HepG2 (cell line): Measurements from ENCODE around the gene AKR1C2. TPM values are rescaled to one million over a fixed set of nuclear protein-coding genes. Genes with fewer than 3 reads are reported as not detected.

Experiments used
- BHLHE40 ChIP-seq: IDR thresholded peaks from 2 replicates; pipeline ENCODE4 v1.6.1; 2011; ENCODE audit warnings: low read length, improper control_type of control experiment
- CBX1 ChIP-seq: IDR thresholded peaks from one replicate; pipeline ENCODE4 v1.6.1; 2016; ENCODE audit warnings: antibody characterized with exemption, low read depth
- EEA1 ChIP-seq: sonication (generic); formaldehyde crosslinking; IDR thresholded peaks from 2 replicates; pipeline ENCODE4 v1.5.1; 2020; ENCODE audit warnings: mild to moderate bottlenecking, missing genetic modification reagents, borderline replicate concordance
- ETV5 ChIP-seq: IDR thresholded peaks from 2 replicates; pipeline ENCODE4 v1.6.1; 2018; ENCODE audit warnings: missing biosample characterization, missing genetic modification reagents, inconsistent platforms, borderline replicate concordance
- HMG20B ChIP-seq: conservative IDR thresholded peaks from 2 replicates; pipeline ENCODE4 v1.6.1; 2016; ENCODE audit warnings: missing genetic modification reagents, missing compliant biosample characterization
- IRX3 ChIP-seq: sonication (generic); formaldehyde crosslinking; IDR thresholded peaks from 2 replicates; pipeline ENCODE4 v1.8.1; 2023; ENCODE audit warnings: mild to moderate bottlenecking, low read depth, missing genetic modification reagents, borderline replicate concordance
- MTF2 ChIP-seq: sonication (generic); formaldehyde crosslinking; IDR thresholded peaks from 2 replicates; pipeline ENCODE4 v1.5.0; 2020; ENCODE audit warnings: missing genetic modification reagents, borderline replicate concordance
- POLR2A ChIP-seq, 2 experiments: IDR thresholded peaks; 2 replicates each; pipeline ENCODE4 v1.6.1; 2011; ENCODE audit warnings: low read depth in 2 of 2, low read length in 2 of 2, mild to moderate bottlenecking in 1 of 2, moderate library complexity in 1 of 2; ENCODE audit not compliant: insufficient read depth in 1 of 2
- RBAK ChIP-seq: sonication (generic); formaldehyde crosslinking; IDR thresholded peaks from 2 replicates; pipeline ENCODE4 v1.5.1; 2020; ENCODE audit warnings: mild to moderate bottlenecking, missing genetic modification reagents
- SNAI1 ChIP-seq: sonication (generic); formaldehyde crosslinking; IDR thresholded peaks from 2 replicates; pipeline ENCODE4 v1.5.0; 2020; ENCODE audit warnings: mild to moderate bottlenecking, missing genetic modification reagents, borderline replicate concordance
- TBL1XR1 ChIP-seq: fragments of 150-350 bp; IDR thresholded peaks from 2 replicates; pipeline ENCODE4 v1.6.1; 2014; ENCODE audit warnings: borderline replicate concordance, low read length; ENCODE audit not compliant: partially characterized antibody
- ZFAT ChIP-seq: sonication (generic); formaldehyde crosslinking; conservative IDR thresholded peaks from 2 replicates; pipeline ENCODE4 v1.8.1; 2023; ENCODE audit warnings: missing genetic modification reagents, inconsistent platforms
- ZFP62 ChIP-seq: sonication (generic); formaldehyde crosslinking; IDR thresholded peaks from 2 replicates; pipeline ENCODE4 v1.4.0; 2020; ENCODE audit warnings: missing genetic modification reagents
- ZMYM2 ChIP-seq: sonication (generic); formaldehyde crosslinking; IDR thresholded peaks from 2 replicates; pipeline ENCODE4 v1.8.0; 2022; ENCODE audit warnings: mild to moderate bottlenecking, missing genetic modification reagents
- ZNF124 ChIP-seq: sonication (generic); formaldehyde crosslinking; IDR thresholded peaks from 2 replicates; pipeline ENCODE4 v1.4.0; 2020; ENCODE audit warnings: missing genetic modification reagents
- ZNF143 ChIP-seq: sonication (generic); formaldehyde crosslinking; IDR thresholded peaks from 2 replicates; pipeline ENCODE4 v1.4.0; 2020; ENCODE audit warnings: missing genetic modification reagents
- ZNF260 ChIP-seq: sonication (generic); formaldehyde crosslinking; IDR thresholded peaks from 2 replicates; pipeline ENCODE4 v1.4.0; 2020; ENCODE audit warnings: missing genetic modification reagents, low read depth, mild to moderate bottlenecking, borderline replicate concordance
- ZNF326 ChIP-seq: sonication (generic); formaldehyde crosslinking; IDR thresholded peaks from 2 replicates; pipeline ENCODE4 v1.4.0; 2020; ENCODE audit warnings: missing genetic modification reagents, borderline replicate concordance
- ZNF33B ChIP-seq: sonication (generic); formaldehyde crosslinking; IDR thresholded peaks from 2 replicates; pipeline ENCODE4 v1.5.1; 2020; ENCODE audit warnings: mild to moderate bottlenecking, missing genetic modification reagents
- ZSCAN29 ChIP-seq: sonication (generic); formaldehyde crosslinking; conservative IDR thresholded peaks from 2 replicates; pipeline ENCODE4 v1.4.0; 2020; ENCODE audit warnings: mild to moderate bottlenecking, missing genetic modification reagents
- polyA plus RNA-seq, 8 experiments: library from polyadenylated mRNA; depleted of rRNA in 3 of 8; stranded (reverse) in 7 of 8; unstranded in 1 of 8; fragments of >200 nt; fragmentation: Illumina TruSeq in 4 of 8; extraction: Trizol in 4 of 8; gene quantifications; 2 replicates each; pipeline versions ENCODE4 v1.2.1 to v1.2.3, GENCODE V29; 2011 to 2016; ENCODE audit warnings: low read depth in 4 of 8, missing spikeins in 1 of 8, mixed read lengths in 1 of 8; ENCODE audit not compliant: insufficient read depth in 1 of 8
- total RNA-seq, 5 experiments: library from RNA; depleted of rRNA; stranded (reverse); fragments of >200 nt; fragmentation: Illumina TruSeq; extraction: Trizol; gene quantifications; 2 replicates each; pipeline ENCODE4 v1.2.3, GENCODE V29; 2016; ENCODE audit warnings: low read depth in 1 of 5
- TF ChIP-seq, protein P1 (sequence below): sonication (generic); formaldehyde crosslinking; IDR thresholded peaks from 2 replicates; pipeline ENCODE4 v1.5.0; 2020; ENCODE audit warnings: mild to moderate bottlenecking, missing genetic modification reagents
- TF ChIP-seq, protein P2 (sequence below): sonication (generic); formaldehyde crosslinking; conservative IDR thresholded peaks from 2 replicates; pipeline ENCODE4 v1.4.0; 2020; ENCODE audit warnings: mild to moderate bottlenecking, missing genetic modification reagents, moderate library complexity
- TF ChIP-seq, protein P3 (sequence below): fragments of 450-650 bp; IDR thresholded peaks from 2 replicates; pipeline ENCODE4 v1.6.1; 2017; ENCODE audit warnings: mild to moderate bottlenecking

AKR1C2 gene
- total and polyA plus RNA-seq, 2 of the 13 experiments (the other 11 are each of a cell fraction or from before 2014, with no cell fraction given), result 140 to 900 TPM

DNA sequence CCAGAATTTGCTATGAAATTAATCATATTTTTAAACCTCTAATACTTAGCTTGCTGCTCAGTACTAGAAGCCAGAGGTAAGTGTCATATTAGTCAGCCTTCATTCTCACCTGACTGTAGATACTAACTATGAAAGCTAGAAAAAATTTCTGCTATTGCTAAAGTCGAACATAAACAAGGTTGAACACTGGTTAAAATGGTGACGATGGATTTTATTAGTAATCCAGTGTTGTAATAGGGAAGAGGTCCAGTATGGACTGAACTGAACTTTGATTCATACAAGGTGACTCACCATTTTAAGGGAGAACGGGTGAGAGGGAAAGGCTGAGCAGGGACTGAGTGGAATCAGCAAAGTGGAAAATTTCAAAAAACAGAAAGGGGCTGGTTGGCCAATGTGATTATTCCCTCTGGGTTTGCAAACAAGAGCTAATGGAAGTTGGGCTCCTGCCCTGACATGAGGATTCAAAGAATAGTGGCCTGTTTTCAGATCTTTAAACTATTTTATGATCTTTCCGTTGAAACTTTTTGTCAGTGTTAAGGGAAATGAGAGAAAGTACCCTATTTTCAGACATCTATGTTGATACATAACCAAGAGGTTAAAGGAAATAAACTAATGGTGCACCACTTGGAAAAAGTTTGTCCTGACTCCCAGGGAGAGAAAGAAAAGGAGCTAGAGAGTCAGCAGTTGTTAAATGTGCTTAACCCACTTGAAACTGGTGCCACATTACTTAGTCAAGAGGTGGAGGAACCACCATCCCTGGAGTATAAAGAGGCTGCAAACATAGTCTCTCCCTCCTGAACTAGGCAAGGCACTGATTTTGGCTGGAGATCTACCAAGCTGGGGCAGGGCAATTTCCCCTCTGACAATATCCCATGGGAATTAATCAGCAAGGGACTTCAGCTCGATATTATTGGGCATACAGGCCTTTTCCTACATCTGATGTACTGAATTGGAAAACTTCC lies 55.7 kb downstream of the AKR1C2 start (continued):
- TF ChIP-seq IRX3 (CRISPR knock-in tag), result no peak
- no peak for TF ChIP-seq ZFP62 (CRISPR knock-in tag)
- no peak for TF ChIP-seq RBAK (CRISPR knock-in tag)
- TF ChIP-seq ZSCAN29 (CRISPR knock-in tag), result no peak
- peak; percentile 28 for TF ChIP-seq TBL1XR1
- TF ChIP-seq ZMYM2 (CRISPR knock-in tag), result no peak
- TF ChIP-seq MTF2, result no peak
- TF ChIP-seq, protein P1, sequence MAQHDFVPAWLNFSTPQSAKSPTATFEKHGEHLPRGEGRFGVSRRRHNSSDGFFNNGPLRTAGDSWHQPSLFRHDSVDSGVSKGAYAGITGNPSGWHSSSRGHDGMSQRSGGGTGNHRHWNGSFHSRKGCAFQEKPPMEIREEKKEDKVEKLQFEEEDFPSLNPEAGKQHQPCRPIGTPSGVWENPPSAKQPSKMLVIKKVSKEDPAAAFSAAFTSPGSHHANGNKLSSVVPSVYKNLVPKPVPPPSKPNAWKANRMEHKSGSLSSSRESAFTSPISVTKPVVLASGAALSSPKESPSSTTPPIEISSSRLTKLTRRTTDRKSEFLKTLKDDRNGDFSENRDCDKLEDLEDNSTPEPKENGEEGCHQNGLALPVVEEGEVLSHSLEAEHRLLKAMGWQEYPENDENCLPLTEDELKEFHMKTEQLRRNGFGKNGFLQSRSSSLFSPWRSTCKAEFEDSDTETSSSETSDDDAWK, result no peak
- peak; percentile 19; the same call in 1 of the 2 replicates for TF ChIP-seq ETV5 (CRISPR knock-in tag)
- no peak for TF ChIP-seq ZNF143 (CRISPR knock-in tag)
- no peak for TF ChIP-seq ZNF33B (CRISPR knock-in tag)
- peak; percentile 72; the same call in 1 of the 2 replicates for TF ChIP-seq BHLHE40
- no peak for TF ChIP-seq SNAI1 (CRISPR knock-in tag)
- TF ChIP-seq ZNF260, result no peak
- TF ChIP-seq, protein P2, sequence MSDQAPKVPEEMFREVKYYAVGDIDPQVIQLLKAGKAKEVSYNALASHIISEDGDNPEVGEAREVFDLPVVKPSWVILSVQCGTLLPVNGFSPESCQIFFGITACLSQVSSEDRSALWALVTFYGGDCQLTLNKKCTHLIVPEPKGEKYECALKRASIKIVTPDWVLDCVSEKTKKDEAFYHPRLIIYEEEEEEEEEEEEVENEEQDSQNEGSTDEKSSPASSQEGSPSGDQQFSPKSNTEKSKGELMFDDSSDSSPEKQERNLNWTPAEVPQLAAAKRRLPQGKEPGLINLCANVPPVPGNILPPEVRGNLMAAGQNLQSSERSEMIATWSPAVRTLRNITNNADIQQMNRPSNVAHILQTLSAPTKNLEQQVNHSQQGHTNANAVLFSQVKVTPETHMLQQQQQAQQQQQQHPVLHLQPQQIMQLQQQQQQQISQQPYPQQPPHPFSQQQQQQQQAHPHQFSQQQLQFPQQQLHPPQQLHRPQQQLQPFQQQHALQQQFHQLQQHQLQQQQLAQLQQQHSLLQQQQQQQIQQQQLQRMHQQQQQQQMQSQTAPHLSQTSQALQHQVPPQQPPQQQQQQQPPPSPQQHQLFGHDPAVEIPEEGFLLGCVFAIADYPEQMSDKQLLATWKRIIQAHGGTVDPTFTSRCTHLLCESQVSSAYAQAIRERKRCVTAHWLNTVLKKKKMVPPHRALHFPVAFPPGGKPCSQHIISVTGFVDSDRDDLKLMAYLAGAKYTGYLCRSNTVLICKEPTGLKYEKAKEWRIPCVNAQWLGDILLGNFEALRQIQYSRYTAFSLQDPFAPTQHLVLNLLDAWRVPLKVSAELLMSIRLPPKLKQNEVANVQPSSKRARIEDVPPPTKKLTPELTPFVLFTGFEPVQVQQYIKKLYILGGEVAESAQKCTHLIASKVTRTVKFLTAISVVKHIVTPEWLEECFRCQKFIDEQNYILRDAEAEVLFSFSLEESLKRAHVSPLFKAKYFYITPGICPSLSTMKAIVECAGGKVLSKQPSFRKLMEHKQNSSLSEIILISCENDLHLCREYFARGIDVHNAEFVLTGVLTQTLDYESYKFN (CRISPR knock-in tag), result peak; percentile 92
- TF ChIP-seq HMG20B, result peak; percentile 70
- no peak for TF ChIP-seq EEA1 (CRISPR knock-in tag)
- TF ChIP-seq ZNF124 (CRISPR knock-in tag), result peak; percentile 20
- no peak for TF ChIP-seq ZFAT (CRISPR knock-in tag)
- no peak for TF ChIP-seq CBX1
- peak; percentile 4 to 65; a peak in 2 of 4 replicates for TF ChIP-seq POLR2A (IDR thresholded peaks at IDR 0.05; ENCODE audit: insufficient read depth in 1 of 2, low read depth in 2 of 2, low read length in 2 of 2)
- no peak for TF ChIP-seq ZNF326 (CRISPR knock-in tag)
- TF ChIP-seq, protein P3, sequence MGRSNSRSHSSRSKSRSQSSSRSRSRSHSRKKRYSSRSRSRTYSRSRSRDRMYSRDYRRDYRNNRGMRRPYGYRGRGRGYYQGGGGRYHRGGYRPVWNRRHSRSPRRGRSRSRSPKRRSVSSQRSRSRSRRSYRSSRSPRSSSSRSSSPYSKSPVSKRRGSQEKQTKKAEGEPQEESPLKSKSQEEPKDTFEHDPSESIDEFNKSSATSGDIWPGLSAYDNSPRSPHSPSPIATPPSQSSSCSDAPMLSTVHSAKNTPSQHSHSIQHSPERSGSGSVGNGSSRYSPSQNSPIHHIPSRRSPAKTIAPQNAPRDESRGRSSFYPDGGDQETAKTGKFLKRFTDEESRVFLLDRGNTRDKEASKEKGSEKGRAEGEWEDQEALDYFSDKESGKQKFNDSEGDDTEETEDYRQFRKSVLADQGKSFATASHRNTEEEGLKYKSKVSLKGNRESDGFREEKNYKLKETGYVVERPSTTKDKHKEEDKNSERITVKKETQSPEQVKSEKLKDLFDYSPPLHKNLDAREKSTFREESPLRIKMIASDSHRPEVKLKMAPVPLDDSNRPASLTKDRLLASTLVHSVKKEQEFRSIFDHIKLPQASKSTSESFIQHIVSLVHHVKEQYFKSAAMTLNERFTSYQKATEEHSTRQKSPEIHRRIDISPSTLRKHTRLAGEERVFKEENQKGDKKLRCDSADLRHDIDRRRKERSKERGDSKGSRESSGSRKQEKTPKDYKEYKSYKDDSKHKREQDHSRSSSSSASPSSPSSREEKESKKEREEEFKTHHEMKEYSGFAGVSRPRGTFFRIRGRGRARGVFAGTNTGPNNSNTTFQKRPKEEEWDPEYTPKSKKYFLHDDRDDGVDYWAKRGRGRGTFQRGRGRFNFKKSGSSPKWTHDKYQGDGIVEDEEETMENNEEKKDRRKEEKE, result no peak
